Measurements from ENCODE around the gene MYB. TPM values are rescaled to one million over a fixed set of nuclear protein-coding genes. Genes with fewer than 3 reads are reported as not detected.

MYB gene
- total RNA-seq, 1 donor from 2014 or later, result 0.83 TPM

GRCh38 chr6:135266675-135267074 is 85.6 kb downstream of the MYB start:
- Mint-ChIP-seq H3K9me3 (ENCODE audit: unreplicated experiment) (no peaks in the 10 kb centered on the region), H3K27me3 (ENCODE audit: unreplicated experiment) (no peaks in the 10 kb centered on the region), H3K27ac (ENCODE audit: unreplicated experiment) (no peak overlapping the region), H3K4me3 (ENCODE audit: unreplicated experiment) (no peak overlapping the region), H3K36me3 (ENCODE audit: unreplicated experiment) (no peaks in the 10 kb centered on the region), H3K4me1 (ENCODE audit: unreplicated experiment) (no peaks in the 10 kb centered on the region)
- no peak for TF ChIP-seq CTCF (IDR thresholded peaks at IDR 0.05)
- DNase-seq (ENCODE audit: extremely low spot score, unreplicated experiment), result peak; percentile 59

- Mint-ChIP-seq H3K36me3 (ENCODE audit: unreplicated experiment) (no peaks in the 10 kb centered on the region), H3K27me3 (ENCODE audit: unreplicated experiment) (no peaks in the 10 kb centered on the region), H3K9me3 (ENCODE audit: unreplicated experiment) (no peaks in the 10 kb centered on the region), H3K27ac (ENCODE audit: unreplicated experiment) (no peak overlapping the region), H3K4me1 (ENCODE audit: unreplicated experiment) (no peaks in the 10 kb centered on the region), H3K4me3 (ENCODE audit: unreplicated experiment) (no peak overlapping the region)
- DNase-seq (ENCODE audit: extremely low spot score, unreplicated experiment), result no peak
- TF ChIP-seq CTCF (IDR thresholded peaks at IDR 0.05), result no peak
Measured at GRCh38 chr6:135267085-135267484, 86.0 kb downstream of the MYB start.

DNA sequence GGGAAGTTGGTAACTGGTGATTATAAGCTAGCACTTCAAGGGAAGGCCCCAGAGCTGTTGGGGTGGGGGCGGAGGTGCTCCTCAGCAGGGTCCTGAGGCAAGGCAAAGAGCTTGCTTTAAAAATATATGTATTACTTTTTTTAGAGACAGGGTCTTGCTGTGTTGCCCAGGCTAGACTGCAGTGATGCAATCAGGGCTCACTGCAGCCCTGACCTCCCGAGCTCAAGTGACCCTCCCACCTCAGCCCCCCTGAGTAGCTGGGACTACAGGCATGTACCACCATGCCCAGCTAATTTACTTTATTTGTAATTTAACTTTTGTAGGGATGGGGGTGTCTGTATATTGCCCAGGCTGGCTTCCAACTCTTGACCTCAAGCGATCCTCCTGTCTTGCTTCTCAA is 87.2 kb downstream of the MYB start:
- Mint-ChIP-seq H3K36me3 (ENCODE audit: unreplicated experiment) (no peaks in the 10 kb centered on the region), H3K9me3 (ENCODE audit: unreplicated experiment) (no peaks in the 10 kb centered on the region), H3K27ac (ENCODE audit: unreplicated experiment) (no peak overlapping the region), H3K4me3 (ENCODE audit: unreplicated experiment) (no peak overlapping the region), H3K27me3 (ENCODE audit: unreplicated experiment) (no peaks in the 10 kb centered on the region), H3K4me1 (ENCODE audit: unreplicated experiment) (no peaks in the 10 kb centered on the region)
- DNase-seq (ENCODE audit: extremely low spot score, unreplicated experiment), result no peak
- TF ChIP-seq CTCF (IDR thresholded peaks at IDR 0.05), result no peak

- Mint-ChIP-seq H3K36me3 (ENCODE audit: unreplicated experiment) (no peaks in the 10 kb centered on the region), H3K27ac (ENCODE audit: unreplicated experiment) (no peak overlapping the region), H3K4me3 (ENCODE audit: unreplicated experiment) (no peak overlapping the region), H3K27me3 (ENCODE audit: unreplicated experiment) (no peaks in the 10 kb centered on the region), H3K9me3 (ENCODE audit: unreplicated experiment) (no peaks in the 10 kb centered on the region), H3K4me1 (ENCODE audit: unreplicated experiment) (no peaks in the 10 kb centered on the region)
- TF ChIP-seq CTCF (IDR thresholded peaks at IDR 0.05), result no peak
- DNase-seq (ENCODE audit: extremely low spot score, unreplicated experiment), result no peak
Measured at GRCh38 chr6:135268740-135269139, 87.6 kb downstream of the MYB start.

Small RNA genes lying within 50 kb of the gene (microRNA-seq; reads per million reads assigned to microRNA genes)
- not detected for gene MIR548A2 (ENCODE audit: unreplicated experiment)

Other genes with a start within 250 kb of the MYB start
- 0.30 and 0.42 TPM in 2 replicates for gene ALDH8A1, start 231.2 kb upstream of the MYB start, total RNA-seq
- 71.4 and 77.7 TPM in 2 replicates for gene HBS1L, start 126.5 kb upstream of the MYB start, total RNA-seq